Stimulated activated CD8-positive, alpha-beta memory T cell treated with anti-CD3 and anti-CD28 coated beads, Interleukin-15, amount 100 ng/mL, for 48 hours (primary cell): ENCODE results near the gene CAPN9.
"Not testable (repeated sequence)": the region's sequence is repeated elsewhere in the genome, so short reads cannot be mapped to it uniquely, and the experiment has no call there.

ENCODE experiments used
- DNase-seq, 2 donors: peaks; one replicate each; pipeline ENCODE4 v3.0.0-alpha.2; 2020; ENCODE audit warnings: low read depth in 2 of 2

CAPN9 gene

GRCh38 chr1:230747127-230747730, at the start of gene CAPN9:
CAPN9 (plus strand) TSS chr1:230747388; CDS start chr1:230747497, 109 bp downstream.
- no peak for DNase-seq

GRCh38 chr1:230698130-230698529, 49.1 kb upstream of the CAPN9 start:
- no peak for DNase-seq

- DNase-seq: not testable (repeated sequence)
Observed at GRCh38 chr1:230698964-230699363, 48.2 kb upstream of the CAPN9 start.

GRCh38 chr1:230699716-230700115, 47.5 kb upstream of the CAPN9 start:
- no peak for DNase-seq

- DNase-seq: no peak
Observed at GRCh38 chr1:230700132-230700531, 47.1 kb upstream of the CAPN9 start.

GRCh38 chr1:230701434-230701833, 45.8 kb upstream of the CAPN9 start:
- DNase-seq: no peak

- no peak for DNase-seq
Observed at GRCh38 chr1:230701895-230702768, 45.1 kb upstream of the CAPN9 start.

- DNase-seq: no peak
Observed at GRCh38 chr1:230702934-230703678, 44.1 kb upstream of the CAPN9 start.

GRCh38 chr1:230703679-230704385, 43.4 kb upstream of the CAPN9 start:
- no peak for DNase-seq

- DNase-seq: no peak
Observed at GRCh38 chr1:230704830-230705229, 42.4 kb upstream of the CAPN9 start.

GRCh38 chr1:230705289-230706019, 41.7 kb upstream of the CAPN9 start:
- no peak for DNase-seq

- DNase-seq: no peak
Observed at GRCh38 chr1:230706020-230706699, 41.0 kb upstream of the CAPN9 start.

- DNase-seq: no peak
Observed at GRCh38 chr1:230706887-230707731, 40.1 kb upstream of the CAPN9 start.

- no peak for DNase-seq
Observed at GRCh38 chr1:230707732-230708630, 39.2 kb upstream of the CAPN9 start.

- no peak for DNase-seq
Observed at GRCh38 chr1:230708631-230709580, 38.3 kb upstream of the CAPN9 start.

- no peak for DNase-seq
Observed at GRCh38 chr1:230709619-230710542, 37.3 kb upstream of the CAPN9 start.
